GM23248 (cell line): ENCODE results near the gene UST.

Source experiments
- EZH2 ChIP-seq: fragments of 200-600 bp; sonication (generic); IDR thresholded peaks from 2 replicates; pipeline ENCODE4 v1.6.1; 2018; ENCODE audit warnings: antibody characterized with exemption, mild to moderate bottlenecking; ENCODE audit not compliant: insufficient read depth, poor library complexity, severe bottlenecking
- EZH2phosphoT487 ChIP-seq: fragments of 200-600 bp; sonication (generic); IDR thresholded peaks from 2 replicates; pipeline ENCODE4 v1.6.1; 2018; ENCODE audit warnings: antibody characterized with exemption, moderate library complexity, mild to moderate bottlenecking, low read depth; ENCODE audit not compliant: insufficient read depth

DNA sequence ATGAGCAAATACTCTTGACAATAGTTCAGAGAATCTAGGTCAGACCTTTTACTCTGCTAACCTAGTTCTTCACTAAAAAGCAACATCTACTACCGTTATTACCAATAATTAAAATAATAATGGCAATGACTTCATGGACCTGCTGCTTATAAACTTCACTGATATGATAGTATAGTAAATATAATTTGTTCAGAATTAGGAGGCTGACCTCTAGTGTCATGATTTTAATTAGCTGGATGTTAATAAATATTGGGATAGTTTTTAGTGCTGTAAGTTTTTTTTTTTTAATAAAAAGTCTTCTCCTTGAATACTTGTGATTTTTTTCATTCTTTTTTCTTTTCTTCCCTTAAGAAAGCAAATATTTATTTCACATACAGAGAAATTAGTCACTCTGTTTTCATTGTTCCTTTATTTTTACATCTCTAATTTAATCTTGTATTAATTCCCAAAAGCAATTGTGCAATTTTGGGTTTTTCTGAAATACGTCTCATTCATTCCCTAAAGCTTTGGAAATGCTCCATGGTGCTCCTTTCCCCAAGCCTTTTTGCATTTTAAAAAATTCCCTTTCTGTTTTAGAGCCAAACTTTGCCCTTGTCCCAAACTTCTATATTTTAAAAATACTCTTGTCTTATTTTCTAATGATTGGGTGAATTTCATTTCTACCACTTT lies 46.6 kb upstream of the UST start:
- TF ChIP-seq EZH2 (no peak), EZH2phosphoT487 (no peak)
